ENCODE results near the gene POLDIP3.
"Not testable (repeated sequence)": the region's sequence is repeated elsewhere in the genome, so short reads cannot be mapped to it uniquely, and the experiment has no call there.

POLDIP3 gene

GRCh38 chr22:42560381-42560780, 54.3 kb downstream of the POLDIP3 start:
- no peak for DNase-seq (ENCODE audit: low read depth)

GRCh38 chr22:42553475-42554361, 61.0 kb downstream of the POLDIP3 start, which contains the start of gene SERHL2:
Gene SERHL2, plus strand, starts transcription at chr22:42553956. Its CDS starts 65 bp downstream, at chr22:42554021.
- peak; percentile 59 for DNase-seq (ENCODE audit: low read depth)

GRCh38 chr22:42552294-42552647, 62.4 kb downstream of the POLDIP3 start:
- not testable (repeated sequence) for DNase-seq (ENCODE audit: low read depth)

- no peak for DNase-seq (ENCODE audit: low read depth)
These were observed 65.2 kb downstream of the POLDIP3 start for GRCh38 chr22:42549331-42550060.

- DNase-seq (ENCODE audit: low read depth), result no peak
These were observed 65.9 kb downstream of the POLDIP3 start for GRCh38 chr22:42548597-42549330.

- DNase-seq (ENCODE audit: low read depth), result not testable (repeated sequence)
These were observed 66.6 kb downstream of the POLDIP3 start for GRCh38 chr22:42548126-42548525.

GRCh38 chr22:42547562-42547961, 67.1 kb downstream of the POLDIP3 start:
- no peak for DNase-seq (ENCODE audit: low read depth)

GRCh38 chr22:42544686-42545085, 70.0 kb downstream of the POLDIP3 start:
- no peak for DNase-seq (ENCODE audit: low read depth)

- DNase-seq (ENCODE audit: low read depth), result not testable (repeated sequence)
These were observed 75.4 kb downstream of the POLDIP3 start for GRCh38 chr22:42539236-42539771.

GRCh38 chr22:42537199-42537831, 77.4 kb downstream of the POLDIP3 start:
- DNase-seq (ENCODE audit: low read depth), result not testable (repeated sequence)

- DNase-seq (ENCODE audit: low read depth), result not testable (repeated sequence)
These were observed 78.0 kb downstream of the POLDIP3 start for GRCh38 chr22:42536634-42537033.

- no peak for DNase-seq (ENCODE audit: low read depth)
These were observed 78.5 kb downstream of the POLDIP3 start for GRCh38 chr22:42536166-42536565.

- DNase-seq (ENCODE audit: low read depth), result not testable (repeated sequence)
These were observed 79.5 kb downstream of the POLDIP3 start for GRCh38 chr22:42535082-42535731.
